Suprapubic skin (tissue), 4 donors: ENCODE measurements around the gene VAV1. TPM values are rescaled to one million over a fixed set of nuclear protein-coding genes. Genes with fewer than 3 reads are reported as not detected.

Source experiments
- DNase-seq, 2 donors: peaks; one replicate each; pipeline ENCODE4 v3.0.0-alpha.2; 2019; ENCODE audit warnings: low spot score in 2 of 2
- H3K27ac ChIP-seq: fragments of 200-600 bp; sonication (generic); one replicate; pipeline ENCODE4 v1.5.1; 2019
- H3K27me3 ChIP-seq: fragments of 200-600 bp; sonication (generic); one replicate; pipeline ENCODE4 v1.5.1; 2019
- H3K36me3 ChIP-seq: fragments of 200-600 bp; sonication (generic); one replicate; pipeline ENCODE4 v1.5.1; 2019
- H3K4me1 ChIP-seq: fragments of 200-600 bp; sonication (generic); one replicate; pipeline ENCODE4 v1.5.1; 2019
- H3K4me3 ChIP-seq: fragments of 200-600 bp; sonication (generic); one replicate; pipeline ENCODE4 v1.5.1; 2019; ENCODE audit warnings: mild to moderate bottlenecking
- H3K9me3 ChIP-seq: fragments of 200-600 bp; sonication (generic); one replicate; pipeline ENCODE4 v1.5.1; 2019
- CTCF ChIP-seq, 2 donors: fragments of 200-600 bp in 1 of 2; fragments of 450-650 bp in 1 of 2; sonication (generic) in 1 of 2; IDR thresholded peaks; one replicate each; pipeline ENCODE4 v1.5.1; 2016 to 2019; ENCODE audit warnings: antibody characterized with exemption in 2 of 2, mild to moderate bottlenecking in 1 of 2, moderate library complexity in 1 of 2
- EP300 ChIP-seq: sonication (generic); formaldehyde crosslinking; IDR thresholded peaks from one replicate; pipeline ENCODE4 v1.6.1; 2017; ENCODE audit warnings: antibody characterized with exemption
- POLR2A ChIP-seq, 2 donors: fragments of 450-650 bp; IDR thresholded peaks; one replicate each; pipeline ENCODE4 v1.6.1; 2017; ENCODE audit warnings: antibody characterized with exemption in 2 of 2, mild to moderate bottlenecking in 2 of 2, moderate library complexity in 2 of 2
- POLR2AphosphoS5 ChIP-seq, 3 donors: sonication (generic); formaldehyde crosslinking; IDR thresholded peaks; one replicate each; pipeline ENCODE4 v1.6.1; 2017; ENCODE audit warnings: antibody characterized with exemption in 3 of 3
- WGBS: methylation state at CpG from one replicate; pipeline ENCODE4 v1.1.5; 2018; 5-methylcytosine and 5-hydroxymethylcytosine counted together
- total RNA-seq, 4 donors: library from RNA; depleted of rRNA; stranded (reverse); fragments of >200 nt; gene quantifications; one replicate each; pipeline ENCODE4 v1.1.0, GENCODE V29; 2016

Gene VAV1
- total RNA-seq, 4 donors from 2014 or later = 1.1 to 3.1 (median 1.2) TPM

DNA sequence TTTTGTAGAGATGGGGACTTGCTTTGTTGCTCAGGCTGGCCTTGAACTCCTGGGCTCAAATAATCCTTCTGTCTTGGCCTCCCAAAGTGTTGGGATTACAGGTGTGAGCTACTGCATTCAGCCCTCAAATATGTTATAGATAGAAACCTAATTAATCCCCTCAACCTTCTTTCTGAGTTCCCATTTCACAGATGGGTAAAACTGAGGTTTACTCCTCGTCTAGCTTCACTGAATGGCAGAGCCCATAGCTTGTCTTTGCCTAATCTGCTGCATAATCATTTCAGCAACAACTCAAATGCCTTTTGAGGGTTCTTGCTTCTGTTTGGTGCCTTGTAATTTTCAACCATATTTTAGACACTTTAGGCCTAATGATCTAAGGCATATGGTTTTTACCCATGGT is 78.9 kb downstream of the VAV1 start:
- no peak for TF ChIP-seq CTCF (IDR thresholded peaks at IDR 0.05)
- Histone ChIP-seq H3K27ac (no peak overlapping the region), H3K27me3 (no peaks in the 10 kb centered on the region), H3K4me3 (no peak overlapping the region), H3K36me3 (no peaks in the 10 kb centered on the region), H3K4me1 (no peaks in the 10 kb centered on the region), H3K9me3 (no peaks in the 10 kb centered on the region)
- no peak for DNase-seq
- 79% methylated on average over 1 of the region's 1 CpG for WGBS

DNA sequence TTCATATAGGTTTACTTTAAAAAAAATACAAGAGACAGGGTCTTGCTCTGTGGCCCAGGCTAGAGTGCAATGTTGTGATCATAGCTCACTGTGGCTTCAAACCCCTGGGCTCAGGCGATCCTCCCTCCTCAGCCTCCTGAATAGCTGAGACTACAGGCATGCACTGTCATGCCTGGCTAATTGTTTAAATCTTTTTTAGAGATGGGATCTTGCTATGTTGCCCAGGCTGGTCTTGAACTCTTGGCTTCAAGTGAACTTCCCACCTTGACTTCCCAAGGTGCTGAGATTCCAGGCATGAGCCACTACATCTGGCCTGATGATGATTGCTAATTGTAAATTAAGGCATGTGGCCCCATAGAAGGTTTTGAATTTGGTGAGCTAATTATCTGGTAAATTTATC is 79.5 kb downstream of the VAV1 start:
- no peaks in the 10 kb centered on the region for H3K36me3 ChIP-seq
- H3K27ac ChIP-seq = no peak overlapping the region
- H3K4me3 ChIP-seq = no peak overlapping the region
- DNase-seq = no peak
- 100% methylated on average over 1 of the region's 1 CpG for WGBS
- no peaks in the 10 kb centered on the region for H3K9me3 ChIP-seq
- TF ChIP-seq POLR2A (IDR thresholded peaks at IDR 0.05) (no peak), CTCF (IDR thresholded peaks at IDR 0.05) (no peak), EP300 (no peak), POLR2AphosphoS5 (IDR thresholded peaks at IDR 0.05) (no peak)
- no peaks in the 10 kb centered on the region for H3K4me1 ChIP-seq
- H3K27me3 ChIP-seq = no peaks in the 10 kb centered on the region

- TF ChIP-seq EP300 (no peak), POLR2AphosphoS5 (IDR thresholded peaks at IDR 0.05) (no peak), CTCF (IDR thresholded peaks at IDR 0.05) (no peak), POLR2A (IDR thresholded peaks at IDR 0.05) (no peak)
- Histone ChIP-seq H3K4me3 (no peak overlapping the region), H3K27ac (no peak overlapping the region), H3K9me3 (no peaks in the 10 kb centered on the region), H3K36me3 (no peaks in the 10 kb centered on the region), H3K4me1 (no peaks in the 10 kb centered on the region), H3K27me3 (no peaks in the 10 kb centered on the region)
- 81% methylated on average over 11 of the region's 11 CpGs for WGBS
- no peak for DNase-seq
These were observed 81.4 kb downstream of the VAV1 start for GRCh38 chr19:6853868-6854267.

- Histone ChIP-seq H3K27me3 (no peaks in the 10 kb centered on the region), H3K36me3 (no peaks in the 10 kb centered on the region), H3K9me3 (no peaks in the 10 kb centered on the region), H3K4me1 (no peaks in the 10 kb centered on the region), H3K27ac (no peak overlapping the region), H3K4me3 (no peak overlapping the region)
- DNase-seq = no peak
- 82% methylated on average over 2 of the region's 2 CpGs for WGBS
- TF ChIP-seq POLR2A (IDR thresholded peaks at IDR 0.05) (no peak), POLR2AphosphoS5 (IDR thresholded peaks at IDR 0.05) (no peak), EP300 (no peak), CTCF (IDR thresholded peaks at IDR 0.05) (no peak)
These were observed 82.2 kb downstream of the VAV1 start for GRCh38 chr19:6854758-6855157.

- TF ChIP-seq EP300 (no peak), CTCF (IDR thresholded peaks at IDR 0.05) (no peak), POLR2A (IDR thresholded peaks at IDR 0.05) (no peak), POLR2AphosphoS5 (IDR thresholded peaks at IDR 0.05) (no peak)
- WGBS = 26% methylated on average over 14 of the region's 14 CpGs
- Histone ChIP-seq H3K27ac (no peak overlapping the region), H3K4me3 (no peak overlapping the region), H3K4me1 (no peaks in the 10 kb centered on the region), H3K36me3 (no peaks in the 10 kb centered on the region), H3K9me3 (no peaks in the 10 kb centered on the region), H3K27me3 (no peaks in the 10 kb centered on the region)
- DNase-seq = no peak
These were observed 84.4 kb downstream of the VAV1 start for GRCh38 chr19:6856749-6857372.
